Activated B cell treated with CpG ODN at 0.5 μM for 24 hours (primary cell): ENCODE measurements around the gene RAB28. TPM values are rescaled to one million over a fixed set of nuclear protein-coding genes. Genes with fewer than 3 reads are reported as not detected.

ENCODE experiments used
- ATAC-seq: fragments of 200-7000 bp; cut with Tn5 transposase; one replicate; pipeline ENCODE4 v1.10.0; 2021; ENCODE audit warnings: low read depth, mild to moderate bottlenecking, moderate library complexity
- CTCF ChIA-PET: fragments of 350-600 bp; sonication (Branson Sonifier 250); formaldehyde crosslinking; loops from one replicate; lab custom pipeline; 2021; ENCODE audit warnings: antibody characterized with exemption; lab: Charles Lee
- POLR2A ChIA-PET: fragments of 350-600 bp; sonication (Branson Sonifier 250); formaldehyde crosslinking; loops from one replicate; lab custom pipeline; 2021; ENCODE audit warnings: antibody characterized with exemption; lab: Charles Lee
- DNase-seq: peaks from one replicate; pipeline ENCODE4 v3.0.0; 2022
- H3K27ac Mint-ChIP-seq: one replicate; pipeline ENCODE4 v1.8.0; 2020; ENCODE audit warnings: mixed read lengths
- H3K27me3 Mint-ChIP-seq: one replicate; pipeline ENCODE4 v1.8.0; 2021; ENCODE audit warnings: mixed read lengths
- H3K36me3 Mint-ChIP-seq: one replicate; pipeline ENCODE4 v1.8.0; 2021; ENCODE audit warnings: low read depth, mixed read lengths
- H3K4me1 Mint-ChIP-seq: one replicate; pipeline ENCODE4 v1.8.0; 2021; ENCODE audit warnings: mixed read lengths
- H3K4me3 Mint-ChIP-seq: one replicate; pipeline ENCODE4 v1.8.0; 2020; ENCODE audit warnings: mild to moderate bottlenecking, mixed read lengths
- H3K9me3 Mint-ChIP-seq: one replicate; pipeline ENCODE4 v1.8.0; 2020; ENCODE audit warnings: mixed read lengths
- CTCF ChIP-seq: fragments of 200-600 bp; IDR thresholded peaks from one replicate; pipeline ENCODE4 v1.8.0; 2022; ENCODE audit warnings: antibody characterized with exemption, mild to moderate bottlenecking
- intact Hi-C: fragments of 100-400 bp; cut with micrococcal nuclease; formaldehyde crosslinking; loops from one replicate; pipeline ENCODE4 v1.15.1; 2024
- total RNA-seq: library from RNA; stranded (reverse); gene quantifications from 2 replicates; pipeline ENCODE4 v1.2.3, GENCODE V29; 2022

The RAB28 gene
- total RNA-seq, 1 donor from 2014 or later = 16.9 TPM

GRCh38 chr4:13348216-13348615 lies 135.9 kb downstream of the RAB28 start:
- Mint-ChIP-seq H3K9me3 (peaks cover 6% of the 10 kb centered on the region), H3K27ac (no peak overlapping the region), H3K27me3 (no peaks in the 10 kb centered on the region), H3K4me1 (no peaks in the 10 kb centered on the region), H3K36me3 (peaks cover 2% of the 10 kb centered on the region), H3K4me3 (no peak overlapping the region)
- no peak for TF ChIP-seq CTCF
- CTCF ChIA-PET = no interaction called here
- intact Hi-C loops = no loop called here
- POLR2A ChIA-PET = no interaction called here
- DNase-seq = no peak
- ATAC-seq = no peak

- DNase-seq (no peak), ATAC-seq (no peak)
- Mint-ChIP-seq H3K9me3 (peaks cover 6% of the 10 kb centered on the region), H3K36me3 (no peaks in the 10 kb centered on the region), H3K4me1 (no peaks in the 10 kb centered on the region), H3K27ac (no peak overlapping the region), H3K27me3 (no peaks in the 10 kb centered on the region), H3K4me3 (no peak overlapping the region)
- CTCF ChIA-PET = no interaction called here
- no peak for TF ChIP-seq CTCF
- intact Hi-C loops = no loop called here
- POLR2A ChIA-PET = no interaction called here
Observed at GRCh38 chr4:13347517-13348125, 136.5 kb downstream of the RAB28 start.

- CTCF ChIA-PET = no interaction called here
- no peak for TF ChIP-seq CTCF
- H3K36me3 Mint-ChIP-seq = no peaks in the 10 kb centered on the region
- H3K27ac Mint-ChIP-seq = no peak overlapping the region
- H3K4me3 Mint-ChIP-seq = no peak overlapping the region
- ATAC-seq = no peak
- no peaks in the 10 kb centered on the region for H3K27me3 Mint-ChIP-seq
- peaks cover 6% of the 10 kb centered on the region for H3K9me3 Mint-ChIP-seq
- no peak for DNase-seq
- no peaks in the 10 kb centered on the region for H3K4me1 Mint-ChIP-seq
- POLR2A ChIA-PET = no interaction called here
- intact Hi-C loops = no loop called here
Observed at GRCh38 chr4:13344216-13344615, 139.9 kb downstream of the RAB28 start.

GRCh38 chr4:13340672-13341071 lies 143.5 kb downstream of the RAB28 start:
- H3K27me3 Mint-ChIP-seq = no peaks in the 10 kb centered on the region
- no peak overlapping the region for H3K27ac Mint-ChIP-seq
- no peak overlapping the region for H3K4me3 Mint-ChIP-seq
- intact Hi-C loops = no loop called here
- ATAC-seq (no peak), DNase-seq (no peak)
- CTCF ChIA-PET = no interaction called here
- peaks cover 4% of the 10 kb centered on the region for H3K36me3 Mint-ChIP-seq
- peaks cover 2% of the 10 kb centered on the region for H3K9me3 Mint-ChIP-seq
- POLR2A ChIA-PET = no interaction called here
- H3K4me1 Mint-ChIP-seq = no peaks in the 10 kb centered on the region
- TF ChIP-seq CTCF = no peak

- POLR2A ChIA-PET = no interaction called here
- Mint-ChIP-seq H3K9me3 (no peaks in the 10 kb centered on the region), H3K4me3 (no peak overlapping the region), H3K4me1 (no peaks in the 10 kb centered on the region), H3K27me3 (no peaks in the 10 kb centered on the region), H3K36me3 (peaks cover 3% of the 10 kb centered on the region), H3K27ac (no peak overlapping the region)
- intact Hi-C loops = no loop called here
- no peak for DNase-seq
- CTCF ChIA-PET = no interaction called here
- no peak for ATAC-seq
- no peak for TF ChIP-seq CTCF
Observed at GRCh38 chr4:13331827-13332226, 152.3 kb downstream of the RAB28 start.
